K562 (cell line): ENCODE data around the gene PCP2. TPM values are rescaled to one million over a fixed set of nuclear protein-coding genes. Genes with fewer than 3 reads are reported as not detected.

Experiments
- ARHGAP35 ChIP-seq: fragments of 450-650 bp; IDR thresholded peaks from 2 replicates; pipeline ENCODE4 v1.6.1; 2018; ENCODE audit not compliant: partially characterized antibody
- CUX1 ChIP-seq: fragments of 200-800 bp; sonication (Bioruptor generic); IDR thresholded peaks from 2 replicates; pipeline ENCODE4 v1.6.1; 2016; ENCODE audit warnings: missing genetic modification characterization, missing compliant biosample characterization
- HDAC6 ChIP-seq: IDR thresholded peaks from 2 replicates; pipeline ENCODE4 v1.6.1; 2012; ENCODE audit warnings: low read depth, mild to moderate bottlenecking, control low read depth, inconsistent platforms, low read length, moderate library complexity
- KDM5B ChIP-seq: fragments of 200-600 bp; sonication (generic); IDR thresholded peaks from 2 replicates; pipeline ENCODE4 v1.6.1; 2012; ENCODE audit warnings: low read depth, mild to moderate bottlenecking, moderate library complexity, low read length, control low read depth, inconsistent platforms; ENCODE audit not compliant: insufficient replicate concordance
- KLF1 ChIP-seq: fragments of 450-650 bp; IDR thresholded peaks from 2 replicates; pipeline ENCODE4 v1.6.1; 2016; ENCODE audit warnings: missing genetic modification characterization, missing compliant biosample characterization
- KLF13 ChIP-seq: fragments of 450-650 bp; IDR thresholded peaks from 2 replicates; pipeline ENCODE4 v1.6.1; 2016; ENCODE audit warnings: missing genetic modification characterization, low read depth, mild to moderate bottlenecking, missing compliant biosample characterization, moderate library complexity, borderline replicate concordance
- LCOR ChIP-seq: sonication (generic); formaldehyde crosslinking; IDR thresholded peaks from 2 replicates; pipeline ENCODE4 v1.8.0; 2022; ENCODE audit warnings: mild to moderate bottlenecking, missing genetic modification reagents
- MTA3 ChIP-seq: fragments of 450-650 bp; formaldehyde crosslinking; IDR thresholded peaks from 2 replicates; pipeline ENCODE4 v1.6.1; 2017; ENCODE audit warnings: mild to moderate bottlenecking, borderline replicate concordance
- MYNN ChIP-seq, 2 experiments: sonication (generic); formaldehyde crosslinking in 1 of 2; IDR thresholded peaks; 2 replicates each; pipeline versions ENCODE4 v1.5.0 to v1.6.1; 2016 to 2020; ENCODE audit warnings: antibody characterized with exemption in 1 of 2, missing genetic modification reagents in 1 of 2
- NR0B1 ChIP-seq: fragments of 450-650 bp; IDR thresholded peaks from one replicate; pipeline ENCODE4 v1.6.1; 2018; ENCODE audit warnings: mild to moderate bottlenecking, moderate library complexity; ENCODE audit not compliant: partially characterized antibody
- NR2F6 ChIP-seq: fragments of 450-650 bp; formaldehyde crosslinking; IDR thresholded peaks from 2 replicates; pipeline ENCODE4 v1.4.0; 2020; ENCODE audit warnings: mild to moderate bottlenecking
- PHF20 ChIP-seq: fragments of 450-650 bp; IDR thresholded peaks from 2 replicates; pipeline ENCODE4 v1.6.1; 2018; ENCODE audit not compliant: partially characterized antibody
- SMAD4 ChIP-seq: fragments of 250-450 bp; sonication (Bioruptor Pico); conservative IDR thresholded peaks from 2 replicates; pipeline ENCODE4 v1.8.0; 2021; ENCODE audit warnings: inconsistent platforms, mild to moderate bottlenecking, moderate library complexity
- SMARCC2 ChIP-seq: fragments of 450-650 bp; IDR thresholded peaks from 2 replicates; pipeline ENCODE4 v1.6.1; 2017; ENCODE audit warnings: antibody characterized with exemption, moderate library complexity, mild to moderate bottlenecking, low read depth
- TAF1 ChIP-seq: IDR thresholded peaks from 2 replicates; pipeline ENCODE4 v1.6.1; 2011; ENCODE audit warnings: mild to moderate bottlenecking, low read length, moderate library complexity; ENCODE audit not compliant: insufficient read depth, control insufficient read depth, severe bottlenecking; ENCODE audit errors: extremely low read depth
- TARDBP ChIP-seq: fragments of 450-650 bp; IDR thresholded peaks from 2 replicates; pipeline ENCODE4 v1.6.1; 2016
- TEAD1 ChIP-seq, 2 experiments: fragments of 450-650 bp in 1 of 2; sonication (generic) in 1 of 2; formaldehyde crosslinking; IDR thresholded peaks; 2 replicates each; pipeline versions ENCODE4 v1.4.0 to v1.8.0; 2020 to 2022; ENCODE audit warnings: mild to moderate bottlenecking in 2 of 2, missing genetic modification reagents in 1 of 2
- ZBTB17 ChIP-seq: fragments of 450-650 bp; formaldehyde crosslinking; IDR thresholded peaks from 2 replicates; pipeline ENCODE4 v1.4.0; 2020; ENCODE audit warnings: mild to moderate bottlenecking
- ZFX ChIP-seq: sonication (generic); formaldehyde crosslinking; IDR thresholded peaks from 2 replicates; pipeline ENCODE4 v1.8.0; 2022; ENCODE audit warnings: mild to moderate bottlenecking, missing genetic modification reagents, moderate library complexity
- ZNF23 ChIP-seq: fragments of 250-450 bp; sonication (Bioruptor Pico); IDR thresholded peaks from 2 replicates; pipeline ENCODE4 v1.4.0; 2020; ENCODE audit warnings: mild to moderate bottlenecking
- ZNF589 ChIP-seq: fragments of 200-800 bp; sonication (Bioruptor generic); IDR thresholded peaks from 2 replicates; pipeline ENCODE4 v1.6.1; 2016; ENCODE audit warnings: low read depth, missing genetic modification characterization, missing compliant biosample characterization
- polyA plus RNA-seq, 8 experiments: library from polyadenylated mRNA; depleted of rRNA in 4 of 8; stranded (reverse) in 5 of 8; unstranded in 3 of 8; fragments of >200 nt; fragmentation: Nextera tagmentation in 2 of 8; fragmentation: Illumina TruSeq in 1 of 8; extraction: Ambion mirVana in 2 of 8; extraction: Trizol in 1 of 8; gene quantifications; 2 replicates each; pipeline versions ENCODE4 v1.2.1 to v1.2.3, GENCODE V29; 2011 to 2014; ENCODE audit warnings: inconsistent platforms in 1 of 8, missing spikeins in 1 of 8
- total RNA-seq, 7 experiments: library from RNA; depleted of rRNA in 6 of 7; stranded (reverse); fragments of >200 nt in 6 of 7; fragmentation: Illumina TruSeq in 2 of 7; extraction: Trizol in 2 of 7; gene quantifications; 2 replicates each; pipeline versions ENCODE4 v1.2.1 to v1.2.3, GENCODE V29; 2011 to 2021; ENCODE audit warnings: low replicate concordance in 1 of 7

PCP2 gene
- total and polyA plus RNA-seq, 9 of the 15 experiments (the other 6 are each of a cell fraction or from before 2014, with no cell fraction given), result 0.17 to 1.3 (median 0.49) TPM; not detected in 3

DNA sequence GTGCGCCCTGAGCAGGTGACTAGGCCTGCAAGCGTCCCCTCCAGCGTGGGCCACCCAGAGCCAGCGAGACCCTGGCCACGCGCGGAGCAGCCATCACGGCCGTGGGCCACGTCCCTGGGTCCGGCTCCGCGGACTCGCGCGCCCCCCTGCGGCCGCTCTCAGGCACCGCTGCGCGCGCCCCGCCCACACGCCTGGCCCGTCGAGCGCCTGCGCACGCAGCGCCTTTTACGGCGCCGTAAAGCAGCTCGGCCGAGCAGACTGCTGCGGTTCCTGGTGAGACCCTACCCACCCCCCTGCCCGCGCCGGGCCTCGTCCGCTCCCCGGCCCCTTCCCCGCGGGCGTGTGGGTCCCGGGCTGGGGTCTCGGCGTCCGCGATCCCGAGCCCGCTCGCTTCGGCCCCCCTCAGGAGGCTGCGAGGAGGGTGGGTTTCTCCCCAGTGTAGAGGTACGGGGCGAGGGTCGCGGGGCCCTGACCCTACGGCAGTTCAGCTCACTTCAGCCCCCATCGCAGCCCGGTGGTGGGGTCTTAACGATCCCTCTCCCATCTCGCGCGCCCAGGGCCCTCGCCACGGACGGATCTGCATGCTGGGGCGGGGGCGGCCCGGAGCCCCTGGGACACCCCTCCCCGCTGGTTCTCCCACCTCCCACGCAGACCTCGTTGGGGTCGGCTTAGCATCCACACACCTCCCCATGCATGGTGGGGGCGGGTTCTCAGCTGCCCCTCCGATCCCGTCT is 47.3 kb upstream of the PCP2 start, which contains the start of gene TRAPPC5 (continued):
- TF ChIP-seq ARHGAP35 (no peak), KLF1 (tag) (no peak), HDAC6 (no peak), KDM5B (peak; percentile 54), ZFX (peak; percentile 24; the same call in 1 of the 2 replicates), TEAD1 (CRISPR knock-in tag; IDR thresholded peaks at IDR 0.05) (no peak), KLF13 (peak; percentile 95; the same call in 1 of the 2 replicates), SMAD4 (CRISPR knock-in tag) (no peak; the same call in 1 of the 2 replicates), LCOR (no peak), NR0B1 (no peak), CUX1 (CRISPR knock-in tag) (no peak), NR2F6 (CRISPR knock-in tag) (no peak), SMARCC2 (no peak), ZNF589 (CRISPR knock-in tag) (no peak), ZBTB17 (CRISPR knock-in tag) (no peak), MYNN (IDR thresholded peaks at IDR 0.05) (no peak), MYNN (CRISPR knock-in tag; IDR thresholded peaks at IDR 0.05) (no peak), MTA3 (peak; percentile 80; the same call in 1 of the 2 replicates), TARDBP (0 out of 2 replicates have a peak, but pooled peaks have one; percentile 54), ZNF23 (CRISPR knock-in tag) (no peak), PHF20 (peak; percentile 46), TAF1 (peak; percentile 26)
